Measurements from ENCODE around the gene FADS1.
A peak's percentile ranks its signal among the peaks of the same experiment; 100 is the strongest.

FADS1 gene

DNA sequence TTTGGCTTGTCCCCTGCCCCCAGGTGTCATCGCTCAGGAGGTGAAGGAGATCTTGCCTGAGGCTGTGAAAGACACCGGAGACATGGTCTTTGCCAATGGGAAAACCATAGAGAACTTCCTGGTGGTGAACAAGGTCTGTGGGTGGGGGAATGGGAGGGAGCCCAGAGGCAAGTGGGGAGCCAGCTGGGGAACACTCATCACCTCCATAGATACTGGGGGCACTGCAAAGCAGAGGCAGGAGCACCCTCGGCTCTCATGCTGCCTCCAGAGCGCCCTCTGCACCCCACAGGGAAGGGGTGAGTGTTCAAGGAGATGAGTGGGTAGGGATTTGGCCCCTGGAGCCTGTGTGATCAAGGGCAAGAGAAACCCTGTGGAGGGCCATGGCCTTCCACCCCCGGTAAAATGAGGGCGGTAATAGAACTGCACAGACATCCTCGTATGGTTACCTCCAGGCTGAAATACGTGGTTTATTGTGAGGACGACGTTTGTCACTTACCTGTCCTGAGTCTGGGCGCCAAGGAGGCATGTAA is 38.4 kb downstream of the FADS1 start:
- no peak for DNase-seq (ENCODE audit: low read depth in 4 of 4, low spot score in 1 of 4)

- DNase-seq (ENCODE audit: low read depth in 4 of 4, low spot score in 1 of 4), result peak in 3 of 4 experiments; percentile 36 to 45 (median 40)
Observed at GRCh38 chr11:61777234-61778090, 39.3 kb downstream of the FADS1 start.

- peak in 3 of 4 experiments; percentile 43 to 56 (median 44) for DNase-seq (ENCODE audit: low read depth in 4 of 4, low spot score in 1 of 4)
Observed at GRCh38 chr11:61776561-61777075, 40.2 kb downstream of the FADS1 start.

DNA sequence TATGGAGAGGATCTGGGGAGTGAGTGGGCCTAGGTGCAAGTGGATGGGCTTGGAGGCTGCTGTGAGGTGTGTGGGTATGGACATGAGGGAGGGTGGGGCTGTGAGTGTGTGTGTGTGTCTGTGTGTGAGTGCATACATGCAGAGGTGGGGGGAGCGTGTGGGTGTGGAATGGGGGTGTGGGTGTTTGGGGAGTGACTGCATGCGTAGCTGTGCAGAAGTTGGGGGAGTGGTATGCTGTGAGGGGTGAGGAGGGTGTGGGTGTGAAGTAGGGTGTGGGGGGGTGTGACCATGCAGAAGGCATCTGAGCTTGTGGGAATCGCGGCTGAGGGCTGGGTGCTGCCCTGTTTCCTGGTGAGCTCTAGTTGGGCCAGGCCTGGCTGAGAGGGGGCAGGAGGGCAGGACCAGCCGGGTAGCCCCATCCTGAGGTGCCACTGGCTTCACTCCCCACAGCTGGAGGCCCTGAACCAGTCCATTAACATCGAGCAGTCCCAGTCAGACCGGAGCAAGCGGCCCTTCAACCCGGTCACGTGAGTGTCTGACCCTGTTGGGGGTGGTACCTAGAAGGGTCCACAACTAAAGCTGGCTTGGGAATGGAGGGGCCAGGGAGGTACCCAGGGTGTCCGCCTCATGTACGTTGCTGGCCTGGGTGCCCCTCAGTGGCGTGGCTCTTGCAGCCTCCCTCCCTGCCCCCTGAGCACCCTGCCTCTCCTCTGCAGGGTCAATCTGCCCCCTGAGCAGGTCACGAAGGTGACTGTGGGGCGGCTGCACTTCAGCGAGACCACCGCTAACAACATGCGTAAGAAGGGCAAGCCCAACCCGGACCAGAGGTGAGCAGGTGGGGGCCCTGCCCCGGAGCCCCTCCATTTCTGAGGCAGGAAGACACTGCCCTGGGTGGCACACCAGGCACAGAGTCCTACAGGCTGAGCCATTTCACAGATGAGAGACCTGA is 40.9 kb downstream of the FADS1 start:
- no peak for DNase-seq (ENCODE audit: low read depth in 4 of 4, low spot score in 1 of 4)

DNA sequence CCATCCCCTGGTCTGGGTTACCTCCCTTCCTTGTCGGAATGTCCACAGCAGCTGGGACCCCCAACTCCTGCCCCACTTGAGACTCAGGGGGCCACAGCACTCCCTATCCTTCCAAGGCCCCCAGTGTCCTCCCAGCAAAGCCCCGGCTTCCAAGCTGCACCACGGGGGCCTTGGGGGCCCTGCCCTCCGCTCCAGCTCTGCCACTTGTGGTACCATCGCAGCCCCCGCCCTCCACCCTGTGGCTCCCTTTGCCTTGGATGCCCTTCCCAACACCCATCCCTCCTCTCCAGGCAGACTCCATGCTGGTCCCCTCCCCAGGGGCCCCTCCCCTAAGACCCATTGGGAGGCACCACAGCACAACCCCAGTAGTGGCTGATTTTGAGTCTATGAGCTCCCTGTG is 41.7 kb downstream of the FADS1 start:
- no peak for DNase-seq (ENCODE audit: low read depth in 4 of 4, low spot score in 1 of 4)

GRCh38 chr11:61774411-61774810 is 42.4 kb downstream of the FADS1 start:
- DNase-seq (ENCODE audit: low read depth in 4 of 4, low spot score in 1 of 4), result no peak

DNA sequence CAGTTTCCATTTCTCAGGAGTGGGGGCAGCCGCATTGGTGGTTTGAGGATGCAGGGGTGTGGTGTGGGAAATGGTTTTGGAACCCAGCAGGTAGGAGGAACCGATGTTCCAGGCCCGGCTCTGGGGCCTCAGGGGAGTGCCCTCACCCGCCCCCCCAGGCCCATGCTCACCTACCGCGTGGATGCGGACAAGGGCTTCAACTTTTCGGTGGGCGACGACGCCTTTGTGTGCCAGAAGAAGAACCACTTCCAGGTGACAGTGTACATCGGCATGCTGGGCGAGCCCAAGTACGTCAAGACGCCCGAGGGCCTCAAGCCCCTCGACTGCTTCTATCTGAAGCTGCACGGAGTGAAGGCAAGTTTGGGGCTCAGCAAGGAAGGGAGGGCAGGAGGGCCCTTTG is 43.0 kb downstream of the FADS1 start:
- no peak for DNase-seq (ENCODE audit: low read depth in 4 of 4, low spot score in 1 of 4)

DNA sequence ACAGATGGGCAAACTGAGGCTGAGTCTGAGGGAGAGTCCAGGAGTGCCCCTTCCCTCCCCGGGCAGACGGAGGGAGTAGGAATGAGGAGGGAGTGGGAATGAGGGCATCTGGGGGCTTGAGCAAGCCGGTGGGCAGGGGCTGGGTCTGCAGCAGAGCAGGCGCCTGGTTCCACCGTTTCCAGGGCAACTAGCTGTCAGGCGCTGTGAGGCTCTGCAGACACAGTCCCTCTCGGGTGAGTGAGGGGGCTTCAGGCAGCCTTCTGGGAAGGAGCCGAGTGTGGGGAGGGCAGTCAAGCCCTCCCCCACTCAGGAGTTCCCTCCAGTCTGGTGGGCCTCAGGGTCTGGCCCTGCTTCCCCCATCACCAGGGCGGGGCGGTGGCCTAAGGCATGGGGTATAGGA is 43.4 kb downstream of the FADS1 start:
- no peak for DNase-seq (ENCODE audit: low read depth in 4 of 4, low spot score in 1 of 4)

- DNase-seq (ENCODE audit: low read depth in 4 of 4, low spot score in 1 of 4), result no peak
Observed at GRCh38 chr11:61771985-61772455, 44.8 kb downstream of the FADS1 start.

- no peak for DNase-seq (ENCODE audit: low read depth in 4 of 4, low spot score in 1 of 4)
Observed at GRCh38 chr11:61771195-61771894, 45.5 kb downstream of the FADS1 start.

DNA sequence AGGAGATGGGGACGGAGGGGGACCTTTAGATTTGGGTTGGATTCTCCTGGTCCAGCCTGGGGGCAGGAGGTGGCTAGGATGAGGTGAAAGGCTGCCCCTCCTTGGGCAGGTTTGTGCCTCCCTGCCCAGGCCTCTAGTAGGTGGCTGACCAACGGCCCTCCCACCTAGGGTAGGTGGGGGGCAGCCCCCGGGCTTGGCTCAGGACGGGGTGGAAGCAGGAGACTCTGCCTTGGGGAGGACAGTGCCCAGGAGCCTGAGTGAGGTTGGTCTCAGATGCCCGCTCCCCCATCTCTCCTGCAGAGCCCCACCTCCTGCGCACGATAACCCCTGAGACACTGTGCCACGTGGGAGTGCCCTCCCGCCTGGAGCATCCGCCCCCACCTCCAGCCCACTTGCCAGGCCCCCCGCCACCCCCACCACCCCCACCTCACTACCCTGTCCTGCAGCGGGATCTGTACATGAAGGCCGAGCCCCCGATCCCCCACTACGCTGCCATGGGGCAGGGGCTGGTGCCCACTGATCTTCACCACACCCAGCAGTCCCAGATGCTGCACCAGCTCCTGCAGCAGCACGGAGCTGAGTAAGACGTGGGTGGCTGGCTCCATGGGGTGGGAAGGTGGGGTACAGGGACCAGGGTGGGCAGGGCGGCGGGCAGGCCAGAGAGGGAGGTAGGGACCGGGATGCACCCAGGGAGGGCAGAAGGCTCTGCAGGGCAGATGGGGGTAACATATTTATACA is 46.7 kb downstream of the FADS1 start:
- no peak for DNase-seq (ENCODE audit: low read depth in 4 of 4, low spot score in 1 of 4)

DNA sequence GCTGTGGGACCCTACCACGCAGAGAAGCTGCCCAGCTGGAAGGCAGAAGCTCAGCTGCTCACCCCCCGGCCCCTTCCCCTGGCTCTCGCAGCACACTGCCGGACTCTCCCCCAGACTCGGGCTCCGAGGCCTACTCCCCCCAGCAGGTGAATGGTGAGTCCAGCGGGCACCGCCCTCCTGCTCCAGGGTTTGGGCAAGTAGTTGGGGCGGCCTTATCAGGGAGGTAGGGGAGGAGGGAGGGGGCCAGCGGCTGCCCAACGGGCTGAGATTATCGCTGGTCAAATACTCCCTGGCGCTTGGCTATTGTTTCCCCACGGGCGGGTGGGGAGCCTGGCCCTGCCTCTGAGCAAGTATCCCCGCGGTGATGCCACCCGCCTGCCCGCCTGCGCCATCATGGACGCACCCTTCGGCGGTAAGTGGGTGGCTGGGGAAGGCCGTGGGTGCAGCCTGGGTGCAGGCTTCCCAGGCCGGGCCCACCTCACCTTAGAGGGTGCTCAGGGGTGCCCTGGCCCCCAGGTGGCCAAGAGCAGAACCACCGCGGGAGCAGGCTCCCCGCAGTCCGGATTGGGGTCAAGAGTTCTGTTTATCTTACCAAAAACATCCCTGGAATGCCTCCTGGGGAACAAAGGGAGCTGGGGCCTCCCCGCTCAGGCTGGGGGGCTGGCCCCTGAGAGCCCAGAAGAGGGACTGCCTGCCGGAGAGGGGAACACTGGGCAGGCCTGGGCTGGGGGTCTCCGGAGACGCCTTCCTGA is 47.5 kb downstream of the FADS1 start:
- no peak for DNase-seq (ENCODE audit: low read depth in 4 of 4, low spot score in 1 of 4)

DNA sequence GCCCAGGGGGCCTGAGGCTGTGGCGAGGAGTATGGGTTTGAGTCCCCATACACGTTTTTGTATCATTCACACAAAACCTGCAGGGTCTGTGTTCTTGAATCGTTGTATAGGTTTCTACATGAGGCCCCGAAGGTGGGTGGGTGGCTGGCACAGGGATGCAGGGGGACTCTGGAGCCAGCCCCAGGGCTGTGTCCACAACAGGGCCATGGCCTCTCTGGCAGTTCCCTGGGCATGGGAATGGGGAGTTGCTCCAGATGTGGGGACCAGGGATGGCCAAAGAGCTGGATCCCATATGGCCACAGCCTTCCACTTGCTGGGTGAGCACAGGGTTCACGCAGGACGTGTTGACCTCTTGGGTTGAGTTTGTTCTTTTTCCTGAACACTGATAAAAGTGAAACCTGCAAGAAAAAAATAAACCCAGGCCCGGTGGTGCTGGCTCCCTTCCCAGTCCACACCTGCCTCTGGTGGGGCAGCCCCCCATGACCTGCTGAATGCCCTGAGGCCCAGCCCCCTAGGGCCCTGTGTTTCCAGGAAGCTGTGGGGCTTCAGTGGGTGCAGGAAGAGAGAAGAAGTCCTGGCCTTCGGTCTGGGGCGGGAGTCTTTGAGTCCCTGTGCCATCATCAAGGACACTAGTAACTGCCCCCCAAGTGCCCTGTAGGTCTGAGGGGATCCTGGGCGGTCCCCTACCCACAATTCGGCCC is 48.3 kb downstream of the FADS1 start:
- DNase-seq (ENCODE audit: low read depth in 4 of 4, low spot score in 1 of 4), result no peak

GRCh38 chr11:61766353-61766841 is 50.4 kb downstream of the FADS1 start:
- no peak for DNase-seq (ENCODE audit: low read depth in 4 of 4, low spot score in 1 of 4)

GRCh38 chr11:61765550-61766253 is 51.1 kb downstream of the FADS1 start:
- DNase-seq (ENCODE audit: low read depth in 4 of 4, low spot score in 1 of 4), result no peak

DNA sequence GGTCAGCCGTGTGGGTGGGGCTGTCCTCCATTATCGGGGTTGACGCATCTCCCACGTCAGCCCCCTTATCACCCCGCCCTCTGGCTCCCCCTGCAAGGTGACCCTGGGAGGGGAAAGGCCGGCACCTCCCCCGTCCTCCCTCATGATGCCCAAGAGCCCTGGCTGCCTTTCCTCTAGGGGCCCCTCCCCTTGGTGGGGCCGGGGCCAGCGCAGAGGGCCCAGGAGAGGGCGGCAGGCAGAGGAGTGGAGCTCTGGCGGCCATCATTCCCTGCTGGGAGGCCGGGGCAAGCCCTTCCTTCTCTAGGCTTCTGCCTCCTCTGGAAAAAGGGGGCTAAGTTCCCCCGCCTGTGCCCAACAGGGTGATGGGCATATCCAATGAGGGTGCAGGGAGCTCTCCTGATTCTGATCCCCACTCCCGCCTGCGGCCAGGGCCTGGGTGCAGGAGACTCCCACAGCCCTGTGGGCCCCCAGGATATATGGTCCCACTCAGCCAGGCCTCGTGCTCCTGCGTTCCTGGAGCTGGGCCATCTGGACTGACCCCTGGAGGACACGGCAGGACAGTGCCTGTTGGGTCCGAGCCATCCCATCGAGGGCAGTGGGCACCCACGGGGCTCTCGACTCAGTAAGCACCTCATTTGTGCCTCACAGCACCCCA is 52.1 kb downstream of the FADS1 start:
- DNase-seq (ENCODE audit: low read depth in 4 of 4, low spot score in 1 of 4), result no peak

DNA sequence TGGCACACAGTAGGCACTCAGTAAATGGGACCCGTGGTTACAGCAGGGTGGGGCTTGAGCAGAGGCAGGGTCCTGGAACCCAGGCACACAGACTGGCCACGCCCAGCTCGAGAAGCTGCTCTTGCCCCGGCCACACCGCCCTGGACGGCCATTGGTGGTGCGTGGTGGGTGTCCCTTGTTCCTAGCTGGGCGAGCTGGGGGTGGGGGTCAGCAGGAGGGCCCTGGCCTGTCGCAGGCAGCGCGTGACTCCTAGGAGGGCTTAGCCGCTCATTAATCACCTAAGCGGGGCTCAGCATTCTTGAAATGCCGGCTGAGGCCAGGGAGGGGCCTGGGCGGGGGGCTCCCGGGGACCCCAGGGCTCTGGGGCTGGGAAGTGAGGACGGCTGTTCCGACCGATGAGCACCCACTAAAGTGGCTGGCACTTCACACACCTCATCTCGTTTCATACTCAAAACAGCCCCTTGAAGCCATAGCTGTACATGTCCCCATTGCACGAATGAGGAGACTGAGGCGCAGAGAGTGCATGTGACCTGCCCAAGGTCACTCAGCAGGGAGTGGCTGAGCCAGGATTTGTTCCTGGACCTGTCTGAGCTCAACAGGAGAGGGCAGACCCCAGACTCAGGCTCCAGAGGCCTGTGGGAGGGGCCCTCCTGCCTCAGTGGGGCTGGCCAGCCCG is 52.7 kb downstream of the FADS1 start:
- DNase-seq (ENCODE audit: low read depth in 4 of 4, low spot score in 1 of 4), result no peak
